Measurements from ENCODE around the gene SH3GLB2.

- TF ChIP-seq, protein P1, sequence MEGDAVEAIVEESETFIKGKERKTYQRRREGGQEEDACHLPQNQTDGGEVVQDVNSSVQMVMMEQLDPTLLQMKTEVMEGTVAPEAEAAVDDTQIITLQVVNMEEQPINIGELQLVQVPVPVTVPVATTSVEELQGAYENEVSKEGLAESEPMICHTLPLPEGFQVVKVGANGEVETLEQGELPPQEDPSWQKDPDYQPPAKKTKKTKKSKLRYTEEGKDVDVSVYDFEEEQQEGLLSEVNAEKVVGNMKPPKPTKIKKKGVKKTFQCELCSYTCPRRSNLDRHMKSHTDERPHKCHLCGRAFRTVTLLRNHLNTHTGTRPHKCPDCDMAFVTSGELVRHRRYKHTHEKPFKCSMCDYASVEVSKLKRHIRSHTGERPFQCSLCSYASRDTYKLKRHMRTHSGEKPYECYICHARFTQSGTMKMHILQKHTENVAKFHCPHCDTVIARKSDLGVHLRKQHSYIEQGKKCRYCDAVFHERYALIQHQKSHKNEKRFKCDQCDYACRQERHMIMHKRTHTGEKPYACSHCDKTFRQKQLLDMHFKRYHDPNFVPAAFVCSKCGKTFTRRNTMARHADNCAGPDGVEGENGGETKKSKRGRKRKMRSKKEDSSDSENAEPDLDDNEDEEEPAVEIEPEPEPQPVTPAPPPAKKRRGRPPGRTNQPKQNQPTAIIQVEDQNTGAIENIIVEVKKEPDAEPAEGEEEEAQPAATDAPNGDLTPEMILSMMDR (conservative IDR thresholded peaks at IDR 0.05; ENCODE audit: low read depth, low read length) = no peak
- TF ChIP-seq EZH2 (IDR thresholded peaks at IDR 0.05; ENCODE audit: low read length, unreplicated experiment) = no peak
Measured at GRCh38 chr9:129009584-129010141, 18.5 kb downstream of the SH3GLB2 start.
